Astrocyte (in vitro differentiated cells and primary cell): ENCODE results near the gene ROM1. TPM values are rescaled to one million over a fixed set of nuclear protein-coding genes. Genes with fewer than 3 reads are reported as not detected.

Experiments
- DNase-seq: peaks from one replicate; pipeline ENCODE4 v3.0.0-alpha.2; 2010; ENCODE audit warnings: low read depth
- FAIRE-seq: peaks from 2 replicates; lab custom pipeline; 2011; peaks lifted over from hg19 to GRCh38; lab: Jason Lieb, UNC
- H2AFZ ChIP-seq: 2 replicates; pipeline ENCODE4 v1.6.0; 2012; ENCODE audit warnings: low read depth, low read length, inconsistent platforms
- H3K27ac ChIP-seq: 2 replicates; pipeline ENCODE4 v1.5.1; 2011; ENCODE audit warnings: low read depth, low read length, inconsistent platforms
- H3K27me3 ChIP-seq: 2 replicates; pipeline ENCODE4 v1.6.0; 2011; ENCODE audit warnings: low read length, inconsistent platforms; ENCODE audit not compliant: insufficient read depth
- H3K36me3 ChIP-seq: 2 replicates; pipeline ENCODE4 v1.5.1; 2011; ENCODE audit warnings: low read length, inconsistent platforms; ENCODE audit not compliant: insufficient read depth
- H3K4me1 ChIP-seq: 2 replicates; pipeline ENCODE4 v1.5.1; 2011; ENCODE audit warnings: low read length, inconsistent platforms; ENCODE audit not compliant: insufficient read depth
- H3K4me2 ChIP-seq: 2 replicates; pipeline ENCODE4 v1.6.0; 2012; ENCODE audit warnings: low read length, inconsistent platforms
- H3K4me3 ChIP-seq: 2 replicates; pipeline ENCODE4 v1.5.1; 2011; ENCODE audit warnings: low read depth, mild to moderate bottlenecking, low read length, inconsistent platforms; ENCODE audit not compliant: insufficient read depth
- H3K79me2 ChIP-seq: 2 replicates; pipeline ENCODE4 v1.6.0; 2012; ENCODE audit warnings: mild to moderate bottlenecking, low read length, inconsistent platforms; ENCODE audit not compliant: insufficient read depth
- H3K9ac ChIP-seq: 2 replicates; pipeline ENCODE4 v1.6.0; 2012; ENCODE audit warnings: mild to moderate bottlenecking, low read length, inconsistent platforms
- H3K9me3 ChIP-seq: 2 replicates; pipeline ENCODE4 v1.5.1; 2012; ENCODE audit warnings: low read depth, mild to moderate bottlenecking, low read length, inconsistent platforms; ENCODE audit not compliant: insufficient read depth
- H4K20me1 ChIP-seq: 2 replicates; pipeline ENCODE4 v1.6.0; 2012; ENCODE audit warnings: low read length, inconsistent platforms; ENCODE audit not compliant: insufficient read depth
- H3K27ac Mint-ChIP-seq: one replicate; pipeline ENCODE4 v1.8.0; 2021; ENCODE audit warnings: mild to moderate bottlenecking, mixed read lengths; ENCODE audit not compliant: unreplicated experiment
- H3K27me3 Mint-ChIP-seq: one replicate; pipeline ENCODE4 v1.8.0; 2021; ENCODE audit warnings: low read depth, mixed read lengths; ENCODE audit not compliant: unreplicated experiment
- H3K36me3 Mint-ChIP-seq: one replicate; pipeline ENCODE4 v1.8.0; 2021; ENCODE audit warnings: low read depth, mixed read lengths; ENCODE audit not compliant: unreplicated experiment
- H3K4me1 Mint-ChIP-seq: one replicate; pipeline ENCODE4 v1.8.0; 2021; ENCODE audit warnings: low read depth, mixed read lengths; ENCODE audit not compliant: unreplicated experiment
- H3K4me3 Mint-ChIP-seq: one replicate; pipeline ENCODE4 v1.8.0; 2021; ENCODE audit warnings: mild to moderate bottlenecking, moderate library complexity, mixed read lengths; ENCODE audit not compliant: unreplicated experiment
- H3K9me3 Mint-ChIP-seq: one replicate; pipeline ENCODE4 v1.8.0; 2021; ENCODE audit warnings: mild to moderate bottlenecking, mixed read lengths; ENCODE audit not compliant: unreplicated experiment
- EZH2 ChIP-seq: IDR thresholded peaks from 2 replicates; pipeline ENCODE4 v1.6.1; 2012; ENCODE audit warnings: mild to moderate bottlenecking, low read length, inconsistent platforms; ENCODE audit not compliant: insufficient read depth
- total RNA-seq: library from RNA; stranded (reverse); gene quantifications from 2 replicates; pipeline ENCODE4 v1.2.1, GENCODE V29; 2021
- TF ChIP-seq, protein P1 (sequence below): IDR thresholded peaks from 2 replicates; pipeline ENCODE4 v1.5.1; 2011; ENCODE audit warnings: low read depth, mild to moderate bottlenecking, inconsistent platforms, low read length, moderate library complexity; ENCODE audit not compliant: insufficient read depth

Gene ROM1
- total RNA-seq, 1 donor from 2014 or later, result 1.3 TPM

DNA sequence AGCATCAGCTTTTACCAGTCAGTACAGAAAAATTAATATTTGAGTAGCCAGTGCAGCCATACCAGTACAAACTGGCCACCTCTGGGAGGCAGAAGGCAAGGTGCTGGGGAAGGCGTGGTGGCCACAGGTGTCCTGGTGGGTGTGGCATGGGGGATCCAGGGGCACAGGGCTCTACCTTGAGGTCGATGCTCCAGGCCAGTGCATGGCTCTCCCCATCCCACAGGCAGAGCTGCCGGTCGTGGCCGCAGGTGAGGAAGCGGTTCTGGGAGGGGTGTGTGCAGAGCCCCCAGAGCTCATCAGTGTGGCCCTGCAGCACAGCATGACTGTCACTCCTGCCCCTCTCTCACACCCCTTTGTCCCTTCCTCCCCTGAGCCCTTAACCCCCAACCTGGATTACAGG lies 7.6 kb upstream of the ROM1 start:
- Mint-ChIP-seq H3K4me1 (peaks cover 5% of the 10 kb centered on the region), H3K9me3 (no peaks in the 10 kb centered on the region), H3K27ac (no peak overlapping the region), H3K36me3 (peaks cover 33% of the 10 kb centered on the region), H3K4me3 (peak overlapping the region; percentile 14), H3K27me3 (peaks cover 6% of the 10 kb centered on the region)
- Histone ChIP-seq H4K20me1 (peaks cover 16% of the 10 kb centered on the region), H3K27ac (no peak overlapping the region), H3K36me3 (peaks cover 8% of the 10 kb centered on the region), H3K4me3 (no peak overlapping the region), H3K4me1 (peaks cover 11% of the 10 kb centered on the region), H3K4me2 (no peak overlapping the region), H3K9ac (no peak overlapping the region), H3K27me3 (no peaks in the 10 kb centered on the region), H3K79me2 (peaks cover 14% of the 10 kb centered on the region), H3K9me3 (no peaks in the 10 kb centered on the region), H2AFZ (no peak overlapping the region)
- DNase-seq, result no peak
- no peak for FAIRE-seq
- no peak for TF ChIP-seq EZH2
- TF ChIP-seq, protein P1, sequence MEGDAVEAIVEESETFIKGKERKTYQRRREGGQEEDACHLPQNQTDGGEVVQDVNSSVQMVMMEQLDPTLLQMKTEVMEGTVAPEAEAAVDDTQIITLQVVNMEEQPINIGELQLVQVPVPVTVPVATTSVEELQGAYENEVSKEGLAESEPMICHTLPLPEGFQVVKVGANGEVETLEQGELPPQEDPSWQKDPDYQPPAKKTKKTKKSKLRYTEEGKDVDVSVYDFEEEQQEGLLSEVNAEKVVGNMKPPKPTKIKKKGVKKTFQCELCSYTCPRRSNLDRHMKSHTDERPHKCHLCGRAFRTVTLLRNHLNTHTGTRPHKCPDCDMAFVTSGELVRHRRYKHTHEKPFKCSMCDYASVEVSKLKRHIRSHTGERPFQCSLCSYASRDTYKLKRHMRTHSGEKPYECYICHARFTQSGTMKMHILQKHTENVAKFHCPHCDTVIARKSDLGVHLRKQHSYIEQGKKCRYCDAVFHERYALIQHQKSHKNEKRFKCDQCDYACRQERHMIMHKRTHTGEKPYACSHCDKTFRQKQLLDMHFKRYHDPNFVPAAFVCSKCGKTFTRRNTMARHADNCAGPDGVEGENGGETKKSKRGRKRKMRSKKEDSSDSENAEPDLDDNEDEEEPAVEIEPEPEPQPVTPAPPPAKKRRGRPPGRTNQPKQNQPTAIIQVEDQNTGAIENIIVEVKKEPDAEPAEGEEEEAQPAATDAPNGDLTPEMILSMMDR, result no peak

DNA sequence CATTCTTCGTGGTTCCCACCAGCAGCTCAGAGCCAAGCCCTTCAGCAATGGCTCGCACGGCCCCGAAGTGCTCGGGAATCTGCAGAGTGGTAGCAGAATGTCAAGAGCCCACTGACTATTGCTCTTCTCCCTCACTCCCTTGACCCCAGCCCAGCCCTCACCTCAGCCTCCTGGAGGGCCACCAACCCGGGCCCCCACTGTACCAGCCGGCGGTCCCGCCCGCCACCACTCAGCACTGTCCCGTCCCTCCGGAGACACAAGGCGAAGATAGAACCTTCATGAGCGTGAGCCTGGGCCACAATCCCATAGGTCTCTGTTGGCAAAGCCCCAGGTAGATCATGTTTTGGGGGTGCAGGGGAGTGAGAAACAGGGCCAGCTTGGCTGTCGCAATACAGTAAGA lies 7.2 kb upstream of the ROM1 start:
- Histone ChIP-seq H4K20me1 (peaks cover 13% of the 10 kb centered on the region), H3K4me3 (no peak overlapping the region), H3K9ac (no peak overlapping the region), H3K27me3 (no peaks in the 10 kb centered on the region), H3K36me3 (peaks cover 8% of the 10 kb centered on the region), H3K4me2 (no peak overlapping the region), H3K79me2 (peaks cover 14% of the 10 kb centered on the region), H2AFZ (no peak overlapping the region), H3K4me1 (peaks cover 11% of the 10 kb centered on the region), H3K27ac (no peak overlapping the region), H3K9me3 (no peaks in the 10 kb centered on the region)
- H3K4me1 Mint-ChIP-seq, result peaks cover 6% of the 10 kb centered on the region
- TF ChIP-seq, protein P1, result no peak
- TF ChIP-seq EZH2, result no peak
- peaks cover 6% of the 10 kb centered on the region for H3K27me3 Mint-ChIP-seq
- H3K36me3 Mint-ChIP-seq, result peaks cover 30% of the 10 kb centered on the region
- H3K9me3 Mint-ChIP-seq, result no peaks in the 10 kb centered on the region
- FAIRE-seq (no peak), DNase-seq (no peak)
- no peak overlapping the region for H3K4me3 Mint-ChIP-seq
- no peak overlapping the region for H3K27ac Mint-ChIP-seq

DNA sequence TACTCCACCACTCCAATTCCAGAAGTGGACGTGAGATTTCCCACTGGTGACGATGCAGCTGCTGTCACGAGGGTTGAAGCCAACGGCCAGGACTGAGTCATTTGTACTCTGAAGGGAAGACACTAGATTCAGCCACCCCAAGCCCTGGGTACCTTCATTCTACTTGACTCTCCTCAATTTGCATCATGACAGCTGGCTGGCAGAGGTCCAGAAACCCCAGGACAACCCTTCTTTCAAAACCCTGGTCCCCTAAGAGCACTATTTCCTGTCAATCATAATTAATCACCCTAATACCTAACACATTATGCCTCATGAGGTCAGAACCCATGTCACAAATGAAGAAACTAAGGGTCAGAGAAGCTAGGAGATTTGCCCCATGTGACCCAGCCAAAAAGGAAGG lies 5.3 kb upstream of the ROM1 start:
- H3K4me3 Mint-ChIP-seq, result no peak overlapping the region
- Histone ChIP-seq H2AFZ (no peak overlapping the region), H4K20me1 (peaks cover 13% of the 10 kb centered on the region), H3K4me1 (peaks cover 14% of the 10 kb centered on the region), H3K9ac (no peak overlapping the region), H3K27ac (no peak overlapping the region), H3K9me3 (no peaks in the 10 kb centered on the region), H3K36me3 (peaks cover 8% of the 10 kb centered on the region), H3K4me2 (no peak overlapping the region), H3K4me3 (no peak overlapping the region), H3K79me2 (peaks cover 9% of the 10 kb centered on the region), H3K27me3 (no peaks in the 10 kb centered on the region)
- H3K4me1 Mint-ChIP-seq, result peaks cover 13% of the 10 kb centered on the region
- no peak for TF ChIP-seq EZH2
- TF ChIP-seq, protein P1, result no peak
- peaks cover 6% of the 10 kb centered on the region for H3K27me3 Mint-ChIP-seq
- peaks cover 26% of the 10 kb centered on the region for H3K36me3 Mint-ChIP-seq
- no peaks in the 10 kb centered on the region for H3K9me3 Mint-ChIP-seq
- no peak overlapping the region for H3K27ac Mint-ChIP-seq
- FAIRE-seq, result no peak
- DNase-seq, result no peak
